WTC11 (cell line): Measurements from ENCODE around the gene ASB3.

Experiments used
- CTCF ChIP-seq: fragments of 200-600 bp; IDR thresholded peaks from 2 replicates; pipeline ENCODE4 v1.8.0; 2022; ENCODE audit warnings: antibody characterized with exemption
- FOXK1 ChIP-seq: sonication (generic); formaldehyde crosslinking; IDR thresholded peaks from 2 replicates; pipeline ENCODE4 v1.8.0; 2022; ENCODE audit warnings: mild to moderate bottlenecking, moderate library complexity, missing genetic modification reagents
- TEAD1 ChIP-seq: sonication (generic); formaldehyde crosslinking; IDR thresholded peaks from 2 replicates; pipeline ENCODE4 v1.8.0; 2022; ENCODE audit warnings: mild to moderate bottlenecking, missing genetic modification reagents
- ZNF121 ChIP-seq: sonication (generic); formaldehyde crosslinking; IDR thresholded peaks from 2 replicates; pipeline ENCODE4 v1.8.0; 2023; ENCODE audit warnings: missing genetic modification reagents

- TF ChIP-seq FOXK1 (no peak), TEAD1 (CRISPR knock-in tag) (no peak), CTCF (no peak), ZNF121 (no peak)
Observed at GRCh38 chr2:53739032-53739431, 47.7 kb downstream of the ASB3 start.
